AG08395 (cell line): ENCODE data around the gene USP9X.
A peak's percentile ranks its signal among the peaks of the same experiment; 100 is the strongest.
"Not testable (repeated sequence)": the region's sequence is repeated elsewhere in the genome, so short reads cannot be mapped to it uniquely, and the experiment has no call there.

Source experiments
- DNase-seq: peaks from one replicate; pipeline ENCODE4 v3.0.0; 2012; ENCODE audit warnings: mixed read lengths, low spot score

USP9X gene

DNA sequence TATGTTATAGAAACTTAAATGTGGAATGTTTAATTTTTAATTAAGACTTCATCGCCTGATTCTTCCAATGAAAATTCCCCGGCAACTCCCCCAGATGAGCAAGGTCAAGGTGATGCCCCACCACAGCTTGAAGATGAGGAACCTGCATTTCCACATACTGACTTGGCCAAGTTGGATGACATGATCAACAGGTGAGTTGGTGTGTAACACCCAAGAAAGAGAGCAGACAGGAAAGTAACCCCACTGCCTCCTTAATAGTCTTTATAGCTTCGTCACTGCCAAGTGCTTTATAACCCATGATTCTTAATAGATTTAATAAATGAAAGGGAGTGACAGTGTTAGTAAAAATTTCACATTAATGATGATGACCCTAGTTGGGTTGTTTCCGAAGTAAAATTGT is 43.7 kb downstream of the USP9X start:
- DNase-seq, result no peak

DNA sequence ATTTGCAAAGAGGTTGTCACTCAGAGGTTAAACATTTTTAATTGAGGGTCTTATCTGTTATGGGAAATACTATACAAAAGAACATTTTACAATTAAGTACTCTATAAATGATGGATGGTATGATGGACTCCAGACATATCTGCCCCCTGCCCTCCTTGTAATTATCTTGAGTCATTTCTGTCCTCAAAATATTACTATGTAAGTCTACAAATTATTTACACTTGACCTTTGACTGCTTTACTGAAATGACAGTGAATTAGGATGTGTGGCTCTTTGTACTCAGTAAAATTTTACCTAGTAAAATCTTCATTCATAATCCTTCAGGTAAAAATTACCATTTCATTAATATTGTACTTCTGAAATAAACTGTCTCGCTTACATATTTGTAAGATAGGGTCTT is 46.5 kb downstream of the USP9X start:
- DNase-seq, result no peak

DNA sequence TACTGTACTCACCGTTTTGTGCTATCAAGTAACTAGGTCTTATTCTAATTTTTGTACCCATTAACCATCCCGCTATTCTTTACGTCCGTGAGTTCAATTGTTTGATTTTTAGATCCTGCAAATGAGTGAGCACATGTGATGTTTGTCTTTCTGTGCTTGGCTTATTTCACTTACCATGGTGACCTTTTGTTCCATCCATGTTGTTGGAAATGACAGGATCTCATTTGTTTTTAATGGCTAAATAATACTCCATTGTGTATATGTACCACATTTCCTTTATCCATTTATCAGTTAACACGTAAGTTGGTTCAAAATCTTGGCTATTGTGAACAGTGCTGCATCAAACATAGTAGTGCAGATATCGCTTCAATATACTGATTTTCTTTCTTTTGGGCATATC is 48.3 kb downstream of the USP9X start:
- DNase-seq, result no peak

DNA sequence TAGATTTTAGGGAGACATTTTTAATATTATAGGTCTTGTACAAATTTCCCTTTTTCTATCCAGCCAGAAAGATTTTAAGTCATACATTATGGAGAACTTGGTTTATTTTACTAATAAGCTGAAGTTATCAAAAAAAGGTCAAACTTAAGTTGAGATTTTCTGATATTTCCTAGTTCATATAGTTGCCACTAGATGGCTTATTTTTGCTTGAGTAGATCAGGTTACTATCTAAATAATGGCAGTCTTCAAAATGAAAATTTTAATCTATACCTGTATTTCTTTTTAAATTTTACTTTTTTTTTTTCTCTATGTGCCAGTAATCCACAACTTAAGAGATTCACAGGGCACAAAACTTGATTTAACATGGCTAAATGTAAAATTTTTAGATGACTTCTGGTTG is 52.3 kb downstream of the USP9X start:
- peak; percentile 10 for DNase-seq

DNA sequence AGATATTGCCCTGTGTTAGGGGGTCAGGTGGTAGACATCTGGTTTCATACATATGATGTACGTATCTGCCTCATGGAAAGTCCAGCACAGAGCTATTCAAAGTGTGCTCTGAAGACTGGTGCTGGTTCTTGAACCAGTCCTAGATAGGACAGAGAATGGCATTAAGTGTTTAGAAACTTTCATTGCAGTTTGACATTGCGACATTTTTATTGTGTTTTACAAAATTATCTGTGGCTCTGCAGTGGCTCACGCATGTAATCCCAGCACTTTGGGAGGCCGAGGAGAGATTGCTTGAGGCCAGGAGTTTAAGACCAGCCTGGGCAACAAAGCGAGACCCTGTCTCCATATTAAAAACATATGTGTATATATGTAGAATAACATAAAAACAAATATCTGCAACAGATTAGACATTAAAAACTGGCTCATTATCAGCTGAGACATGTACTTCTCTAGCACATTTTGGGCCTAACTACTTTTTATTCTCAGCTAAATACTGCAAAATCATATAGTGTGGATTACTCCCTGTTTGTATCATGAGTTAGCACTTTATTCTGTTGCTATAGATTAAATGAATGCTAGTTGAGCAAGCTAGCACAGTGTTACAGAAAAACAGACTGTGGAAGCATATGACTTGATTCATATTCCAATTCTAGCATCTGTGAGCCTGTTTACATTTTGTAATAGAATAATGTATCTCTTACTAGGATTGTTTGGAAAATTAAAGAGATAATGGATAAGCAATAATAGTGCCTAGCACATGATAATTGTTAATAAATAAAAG is 57.1 kb downstream of the USP9X start:
- no peak for DNase-seq

DNA sequence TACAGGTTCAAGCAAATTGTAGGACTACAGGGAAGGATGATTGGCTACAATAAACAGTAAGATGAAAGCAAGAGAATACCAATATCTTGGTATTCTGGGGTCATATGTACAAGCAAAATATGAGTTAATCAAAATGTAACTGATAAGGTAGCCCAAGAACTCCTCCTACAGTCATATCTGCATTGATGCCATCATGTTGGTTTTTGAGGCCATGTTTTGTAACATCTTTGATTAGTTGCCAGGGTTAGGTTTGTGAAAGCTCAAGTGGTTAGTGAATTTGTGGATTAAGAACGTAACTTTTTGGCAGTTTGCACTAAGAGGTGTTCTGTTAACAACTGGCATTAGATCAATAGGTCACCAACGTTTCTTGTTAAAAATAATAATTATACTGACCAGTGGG is 59.6 kb downstream of the USP9X start:
- DNase-seq, result no peak

DNA sequence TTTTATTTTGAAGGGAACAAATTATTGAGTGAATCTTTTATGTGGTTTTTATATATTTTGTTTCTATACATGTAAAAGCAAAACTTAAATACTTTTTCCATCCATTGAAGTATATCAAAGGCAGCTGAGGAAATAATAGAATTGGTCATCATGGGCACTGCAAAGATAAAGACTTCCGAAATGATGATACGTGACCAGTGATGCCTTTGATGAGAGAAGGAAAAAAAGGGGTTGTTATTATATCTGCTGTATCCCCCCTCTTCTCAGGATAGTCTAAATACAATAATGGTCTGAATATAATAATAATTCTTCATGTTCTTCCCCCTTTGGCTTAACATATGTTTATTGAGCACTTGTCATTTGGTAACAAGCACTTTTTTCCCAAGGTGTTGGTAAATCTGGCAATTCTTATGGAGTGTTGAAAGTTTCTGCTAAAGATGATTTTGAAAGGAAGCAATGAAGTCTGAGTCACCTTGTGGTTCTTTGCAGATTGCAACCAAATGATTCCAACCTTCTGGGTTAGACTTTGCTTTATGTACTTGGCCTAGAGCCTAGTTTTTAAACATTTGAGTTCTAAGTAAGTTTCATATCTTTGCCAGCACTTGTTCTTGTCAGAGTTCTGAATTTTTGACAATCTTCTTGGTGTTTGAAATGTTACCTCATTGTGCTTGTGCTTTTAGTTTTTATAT is 60.8 kb downstream of the USP9X start:
- peak; percentile 72 for DNase-seq

DNA sequence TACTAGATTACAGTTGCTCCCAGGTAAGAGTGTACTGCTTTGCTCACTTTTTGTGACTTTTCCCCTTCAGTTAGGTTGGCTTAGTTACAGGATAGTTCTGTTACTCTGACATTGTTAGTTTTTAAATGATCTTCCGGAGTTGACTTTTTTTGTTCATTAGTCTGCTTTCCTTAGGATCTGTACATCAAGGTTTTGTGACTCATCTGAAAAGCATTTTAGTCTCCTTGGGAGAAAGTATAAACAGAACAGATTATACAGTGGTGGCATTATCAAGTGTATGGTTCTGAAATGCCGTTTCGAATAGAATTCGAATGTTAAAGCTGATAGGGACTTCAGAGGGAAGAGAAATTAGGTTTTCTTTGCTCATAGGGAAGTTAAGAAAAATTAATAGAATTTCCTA is 63.3 kb downstream of the USP9X start:
- DNase-seq, result peak; percentile 18

DNA sequence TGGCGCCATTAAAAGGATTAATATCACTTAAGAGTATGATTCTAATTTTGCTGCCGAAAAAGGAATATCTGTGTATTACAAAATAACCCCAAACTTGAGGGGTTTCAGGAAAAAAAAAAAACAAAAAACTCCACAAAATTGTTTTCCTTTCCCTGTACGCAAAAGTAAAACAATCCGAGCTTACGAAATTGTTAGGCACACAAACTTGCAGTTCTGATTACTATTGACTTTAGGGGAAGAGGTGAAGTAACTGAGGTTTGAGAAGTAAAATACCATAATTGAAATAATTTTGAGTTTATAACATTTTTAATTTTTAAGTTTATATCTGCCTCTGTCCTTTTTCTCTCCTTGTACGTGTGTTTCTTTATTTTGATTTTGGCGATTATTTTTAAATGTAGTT is 64.8 kb downstream of the USP9X start:
- no peak for DNase-seq

DNA sequence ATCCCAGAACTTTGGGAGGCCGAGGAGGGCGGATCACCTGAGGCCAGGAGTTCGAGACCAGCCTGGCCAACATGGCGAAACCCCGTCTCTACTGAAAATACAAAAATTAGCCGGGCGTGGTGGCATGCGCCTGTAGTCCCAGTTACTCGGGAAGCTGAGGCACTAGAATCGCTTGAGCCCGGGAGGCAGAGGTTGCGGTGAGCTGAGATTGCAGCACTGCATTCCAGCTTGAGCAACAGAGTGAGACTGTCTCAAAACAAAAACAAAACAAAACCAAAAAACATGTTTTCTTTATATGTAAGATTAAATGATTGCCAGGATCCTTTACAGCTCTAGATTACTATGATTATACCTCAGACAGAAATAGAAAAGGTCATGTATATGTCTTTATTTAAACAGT is 66.5 kb downstream of the USP9X start:
- not testable (repeated sequence) for DNase-seq

DNA sequence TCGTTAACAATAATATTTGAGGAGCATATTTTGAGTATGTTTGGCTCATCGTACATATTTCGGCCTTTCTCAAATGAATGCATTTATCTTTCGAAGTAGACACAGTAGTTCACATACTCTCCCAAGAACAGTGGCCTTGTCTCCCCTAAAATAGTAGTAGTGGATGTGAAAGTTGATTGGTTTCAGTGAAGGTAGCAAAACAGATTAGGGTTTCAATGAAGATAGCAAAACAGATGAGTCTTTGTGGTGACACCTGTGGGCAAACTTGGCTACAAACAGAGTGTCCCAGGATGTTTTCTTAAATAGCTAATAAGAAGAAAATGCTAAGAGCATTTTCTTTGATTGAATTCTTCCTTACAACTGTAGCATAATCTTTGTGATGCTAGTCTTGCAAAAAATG is 67.0 kb downstream of the USP9X start:
- DNase-seq, result no peak

DNA sequence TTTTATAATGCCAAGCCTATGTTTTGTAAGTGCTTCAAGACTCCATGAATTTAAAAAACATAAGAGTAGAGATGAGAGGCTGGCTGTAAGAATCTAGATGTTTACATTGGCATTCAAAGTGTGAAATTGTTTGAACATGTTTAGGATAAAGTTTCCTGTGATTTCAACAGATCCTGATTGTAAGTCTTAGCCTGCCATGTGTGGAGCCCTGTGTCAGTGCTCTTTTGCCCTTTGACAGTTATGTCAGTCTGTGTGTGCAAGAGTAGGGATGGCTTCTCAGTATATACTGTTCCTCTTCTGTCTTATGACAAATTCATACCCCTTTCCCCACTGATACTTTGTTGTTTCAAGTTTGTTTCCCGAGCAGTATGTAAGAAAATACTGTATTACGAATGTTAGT is 68.2 kb downstream of the USP9X start:
- no peak for DNase-seq

DNA sequence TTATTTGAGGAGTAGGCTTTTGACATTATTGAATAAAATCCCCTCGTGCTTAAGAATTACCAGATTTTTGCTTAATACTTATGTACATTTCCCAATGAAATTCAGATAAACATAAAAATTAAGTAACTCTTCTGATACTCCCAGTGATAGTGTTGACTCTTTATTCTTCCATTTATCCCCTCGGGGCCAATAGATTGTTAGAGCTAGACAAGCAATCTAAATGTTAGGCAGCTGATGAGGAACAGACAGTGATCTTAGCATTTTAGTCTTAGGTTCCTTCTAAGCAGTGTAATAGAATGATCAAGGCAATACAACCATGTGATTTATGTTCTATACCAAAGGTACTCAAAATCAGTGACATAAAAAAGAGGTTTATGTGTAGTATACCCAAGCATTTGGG is 68.7 kb downstream of the USP9X start:
- DNase-seq, result no peak

DNA sequence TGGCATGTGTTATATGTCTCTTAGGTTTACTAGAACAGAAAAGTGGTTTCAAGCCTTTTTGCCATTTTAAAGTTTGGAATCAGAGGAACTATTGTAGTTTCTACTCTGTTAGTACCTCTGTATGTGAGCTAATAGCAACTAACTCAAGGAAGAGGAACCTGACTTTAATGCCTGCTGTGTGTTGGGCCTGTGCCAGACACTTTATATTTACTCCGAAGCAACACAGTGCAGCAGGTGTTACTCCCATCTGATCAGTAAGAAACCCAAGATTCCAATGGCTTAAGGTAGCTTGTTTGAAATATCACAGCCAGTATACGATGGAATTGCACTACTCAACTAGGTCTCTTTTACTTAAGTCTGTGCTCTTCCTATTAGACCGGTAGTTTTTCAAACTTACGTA is 79.2 kb downstream of the USP9X start:
- no peak for DNase-seq

DNA sequence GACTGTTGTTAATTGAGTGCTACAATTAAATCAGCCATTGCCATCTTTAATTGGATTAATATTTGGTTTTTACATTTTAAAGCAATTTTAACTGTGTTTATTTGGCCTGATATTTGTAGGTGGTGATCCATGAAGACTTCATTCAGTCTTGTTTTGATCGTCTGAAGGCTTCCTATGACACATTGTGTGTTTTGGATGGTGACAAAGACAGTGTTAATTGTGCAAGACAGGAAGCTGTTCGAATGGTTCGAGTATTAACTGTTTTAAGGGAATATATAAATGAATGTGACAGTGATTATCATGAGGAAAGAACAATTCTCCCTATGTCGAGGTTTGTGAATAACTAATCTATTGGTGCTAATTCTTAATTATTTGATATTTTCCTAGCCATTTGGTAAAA is 82.6 kb downstream of the USP9X start:
- DNase-seq, result no peak

DNA sequence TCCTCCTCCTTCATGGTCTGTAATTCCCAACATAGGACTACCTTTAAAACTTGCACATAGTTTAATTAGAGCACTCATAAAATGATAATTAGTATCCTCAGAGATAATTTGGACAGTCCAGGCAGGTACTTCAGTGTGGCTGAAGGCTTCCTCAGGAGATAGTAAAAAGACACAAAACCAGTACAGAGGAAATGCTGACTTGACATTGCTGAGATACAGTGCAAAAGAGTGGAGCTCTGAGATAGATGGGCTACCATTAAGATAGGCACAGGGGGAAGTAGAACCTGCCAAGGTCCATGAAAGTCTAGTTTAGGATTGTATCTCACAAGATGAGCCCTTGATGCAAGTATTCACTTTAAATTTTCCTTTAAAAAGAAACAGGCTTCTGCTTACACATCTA is 91.0 kb downstream of the USP9X start:
- no peak for DNase-seq

DNA sequence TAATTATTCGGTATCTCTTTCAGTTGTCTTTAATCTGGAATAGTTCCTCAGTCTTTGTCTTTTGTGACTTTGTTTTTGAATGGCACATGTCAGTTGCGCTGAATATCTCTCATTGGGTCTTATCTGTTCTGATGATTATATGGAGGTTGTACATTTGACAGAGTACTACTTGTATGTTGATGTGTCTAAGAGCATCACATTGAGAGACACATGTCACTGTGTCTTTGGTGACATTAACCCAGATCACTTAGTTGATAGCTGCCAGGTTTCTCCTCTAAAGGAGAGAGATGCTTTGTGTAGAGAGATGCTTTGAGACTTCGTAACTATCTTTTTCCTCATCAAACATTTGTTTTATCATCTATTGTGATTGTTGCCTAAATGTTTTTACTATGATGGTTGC is 92.1 kb downstream of the USP9X start:
- DNase-seq, result no peak

DNA sequence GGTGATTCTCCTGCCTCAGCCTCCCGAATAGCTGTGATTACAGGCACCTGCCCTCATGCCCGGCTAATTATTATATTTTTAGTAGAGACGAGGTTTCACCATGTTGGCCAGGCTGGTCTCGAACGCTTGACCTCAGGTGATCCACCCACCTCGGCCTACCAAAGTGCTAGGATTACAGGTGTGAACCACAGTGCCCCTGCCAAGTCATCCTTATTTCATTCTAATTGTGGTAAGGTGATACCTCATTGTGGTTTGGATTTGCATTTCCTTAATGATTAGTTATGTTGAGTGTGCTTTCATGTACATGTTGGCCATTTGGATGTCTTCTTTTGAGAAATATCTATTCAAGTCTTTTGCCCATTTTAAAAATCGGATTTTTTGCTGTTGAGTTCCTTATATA is 93.0 kb downstream of the USP9X start:
- no peak for DNase-seq

DNA sequence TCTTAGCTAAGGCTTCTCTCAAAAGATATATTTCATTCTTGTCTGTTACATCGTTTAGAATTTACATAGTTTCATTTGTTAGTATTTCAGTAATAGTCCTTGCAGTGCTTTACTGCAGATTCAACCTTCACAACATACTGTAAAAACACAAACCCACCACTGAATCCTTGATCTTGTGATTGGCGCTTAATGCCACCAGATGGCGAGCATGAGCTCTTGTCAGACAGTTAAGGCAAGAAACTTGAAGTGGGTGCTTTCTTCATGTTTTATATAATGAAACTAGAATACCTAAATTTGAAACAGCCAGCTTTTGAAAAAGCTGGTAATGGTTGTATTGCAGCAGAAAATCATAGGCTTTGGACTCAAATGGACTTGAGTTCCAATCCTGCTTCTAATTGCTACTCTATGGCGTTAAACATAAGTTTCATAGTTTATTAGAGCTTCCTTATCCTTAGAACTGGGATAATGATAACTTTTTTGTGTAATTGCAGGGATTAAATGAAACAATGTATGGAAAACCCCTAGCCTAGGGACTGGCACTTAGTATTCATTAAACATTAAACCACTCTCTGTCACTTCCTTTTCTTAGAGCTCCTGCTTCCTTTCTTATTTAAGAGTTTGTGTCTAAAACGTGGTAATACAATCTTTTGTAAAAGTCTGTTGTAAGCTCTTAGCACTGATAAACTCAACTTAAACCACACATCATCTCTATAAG is 95.1 kb downstream of the USP9X start:
- DNase-seq, result peak; percentile 65

DNA sequence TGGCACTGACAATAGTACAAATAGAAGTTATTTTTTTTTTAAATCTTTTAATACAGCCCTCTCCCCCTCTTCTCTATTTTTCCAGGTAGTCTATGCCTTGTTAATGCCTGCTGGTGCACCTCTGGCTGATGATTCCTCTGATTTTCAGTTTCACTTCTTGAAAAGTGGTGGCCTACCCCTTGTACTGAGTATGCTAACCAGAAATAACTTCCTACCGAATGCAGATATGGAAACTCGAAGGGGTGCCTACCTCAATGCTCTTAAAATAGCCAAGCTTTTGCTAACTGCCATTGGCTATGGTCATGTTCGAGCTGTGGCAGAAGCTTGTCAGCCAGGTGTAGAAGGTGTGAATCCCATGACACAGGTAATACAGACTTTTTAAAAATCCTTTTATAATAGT is 99.1 kb downstream of the USP9X start:
- DNase-seq, result no peak

DNA sequence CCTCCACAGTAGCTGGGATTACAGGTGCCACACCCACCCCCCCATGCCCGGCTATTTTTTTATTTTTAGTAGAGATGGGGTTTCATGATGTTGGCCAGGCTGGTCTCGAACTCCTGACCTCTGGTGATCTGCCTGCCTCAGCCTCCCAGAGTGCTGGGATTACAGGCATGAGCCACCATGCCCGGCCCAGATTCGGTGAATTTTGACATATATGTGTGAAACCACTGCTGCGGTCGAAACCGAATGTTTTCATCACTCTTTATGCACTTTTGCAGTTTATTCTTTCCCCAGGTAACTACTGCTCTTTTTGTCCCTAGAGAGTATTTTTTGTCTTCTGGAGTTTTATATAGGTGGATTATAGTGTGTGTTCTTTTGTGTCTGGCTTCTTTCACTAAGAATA is 101.7 kb downstream of the USP9X start:
- not testable (repeated sequence) for DNase-seq

DNA sequence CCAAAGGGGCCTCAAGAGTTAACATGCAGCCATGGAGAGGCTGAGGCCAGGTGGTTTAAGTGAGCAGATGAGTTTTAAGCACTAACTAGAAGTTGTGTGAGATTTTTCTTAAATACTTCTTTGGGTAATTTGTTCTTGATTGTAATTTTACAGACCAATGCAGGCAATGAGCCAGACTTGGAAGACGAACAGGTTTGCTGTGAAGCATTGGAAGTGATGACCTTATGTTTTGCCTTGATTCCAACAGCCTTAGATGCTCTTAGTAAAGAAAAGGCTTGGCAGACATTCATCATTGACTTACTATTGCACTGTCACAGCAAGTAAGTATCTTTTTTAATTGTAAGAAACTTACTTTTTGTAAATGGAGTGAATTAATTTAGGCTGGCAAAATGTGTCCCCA is 103.9 kb downstream of the USP9X start:
- no peak for DNase-seq

DNA sequence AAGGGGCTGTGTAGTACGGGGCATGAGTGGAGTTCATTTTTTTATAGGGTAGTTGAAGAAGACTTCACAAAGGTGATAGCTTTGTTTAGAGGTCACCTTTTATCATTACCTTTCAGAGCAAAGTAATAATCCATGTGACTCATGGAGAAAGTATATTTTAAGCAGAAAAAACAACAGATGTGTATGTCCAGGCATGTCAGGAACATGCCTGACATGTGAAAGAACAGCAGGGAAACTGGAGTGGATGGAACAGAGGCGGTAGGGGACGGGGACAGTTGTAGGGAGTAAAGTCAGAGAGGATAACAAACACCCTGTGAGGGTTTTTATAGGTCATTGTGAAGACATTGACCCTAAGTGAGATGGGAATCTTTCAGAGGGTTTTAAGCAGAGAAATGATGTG is 107.6 kb downstream of the USP9X start:
- DNase-seq, result no peak
